Astrocyte (in vitro differentiated cells and primary cell): Measurements from ENCODE around the gene RBM42.

ENCODE experiments used
- CTCF ChIP-seq: IDR thresholded peaks from 2 replicates; pipeline ENCODE4 v1.5.1; 2011; ENCODE audit warnings: low read depth, mild to moderate bottlenecking, inconsistent platforms, low read length, moderate library complexity; ENCODE audit not compliant: insufficient read depth
- EZH2 ChIP-seq: IDR thresholded peaks from 2 replicates; pipeline ENCODE4 v1.6.1; 2012; ENCODE audit warnings: mild to moderate bottlenecking, low read length, inconsistent platforms; ENCODE audit not compliant: insufficient read depth

GRCh38 chr19:35613574-35613973, 15.3 kb upstream of the RBM42 start:
- no peak for TF ChIP-seq CTCF
- no peak for TF ChIP-seq EZH2
